ENCODE results near the gene MYG1. TPM values are rescaled to one million over a fixed set of nuclear protein-coding genes. Genes with fewer than 3 reads are reported as not detected.

MYG1 gene
- total RNA-seq, 1 donor from 2014 or later, result 28.4 TPM

Other genes with a start within 250 kb of the MYG1 start
- 1.7 and 18.3 TPM in 2 replicates for gene TNS2, start 249.6 kb upstream of the MYG1 start, total RNA-seq
- 13.9 and 30.6 TPM in 2 replicates for gene SPRYD3, start 220.3 kb upstream of the MYG1 start, total RNA-seq
- 76.1 and 95.0 TPM in 2 replicates for gene IGFBP6, start 202.0 kb upstream of the MYG1 start, total RNA-seq
- not detected in 2 replicates for gene SOAT2, start 196.2 kb upstream of the MYG1 start, total RNA-seq
- gene ZNF740, start 119.0 kb upstream of the MYG1 start, total RNA-seq, result 7.6 and 20.7 TPM in 2 replicates
- gene CSAD, start 118.8 kb upstream of the MYG1 start, total RNA-seq, result 0.17 and 9.1 TPM in 2 replicates
- 2.8 and 3.1 TPM in 2 replicates for gene ITGB7, start 92.4 kb upstream of the MYG1 start, total RNA-seq
- gene RARG, start 67.5 kb upstream of the MYG1 start, total RNA-seq, result 5.2 and 14.6 TPM in 2 replicates
- 0.70 and 2.4 TPM in 2 replicates for gene ESPL1, start 31.4 kb upstream of the MYG1 start, total RNA-seq
- gene PFDN5, start 4.2 kb upstream of the MYG1 start, total RNA-seq, result 323 and 327 TPM in 2 replicates
- 40.1 and 40.3 TPM in 2 replicates for gene AAAS, start 21.9 kb downstream of the MYG1 start, total RNA-seq
- gene SP7, start 36.7 kb downstream of the MYG1 start, total RNA-seq, result not detected in 2 replicates
- gene SP1, start 80.5 kb downstream of the MYG1 start, total RNA-seq, result 33.3 and 51.7 TPM in 2 replicates
- not detected in 2 replicates for gene AMHR2, start 124.2 kb downstream of the MYG1 start, total RNA-seq
- 34.7 and 45.1 TPM in 2 replicates for gene PRR13, start 142.0 kb downstream of the MYG1 start, total RNA-seq
- gene PCBP2, start 152.4 kb downstream of the MYG1 start, total RNA-seq, result 217 and 526 TPM in 2 replicates
- gene MAP3K12, start 199.8 kb downstream of the MYG1 start, total RNA-seq, result 2.3 and 18.7 TPM in 2 replicates
- 28.8 and 52.3 TPM in 2 replicates for gene TARBP2, start 201.6 kb downstream of the MYG1 start, total RNA-seq
- gene NPFF, start 207.8 kb downstream of the MYG1 start, total RNA-seq, result not detected in 2 replicates